ENCODE data around the gene ZNF436.

- TF ChIP-seq POLR2A (IDR thresholded peaks at IDR 0.05; ENCODE audit: low read depth, low read length), result no peak
- no peak for TF ChIP-seq POLR2AphosphoS5 (IDR thresholded peaks at IDR 0.05; ENCODE audit: low read depth, low read length)
- TF ChIP-seq TAF1 (IDR thresholded peaks at IDR 0.05; ENCODE audit: low read depth, low read length), result no peak
- no peak for TF ChIP-seq PAX5 (IDR thresholded peaks at IDR 0.05; ENCODE audit: insufficient read depth, low read length, severe bottlenecking)
- no peak for TF ChIP-seq SPI1 (IDR thresholded peaks at IDR 0.05; ENCODE audit: low read depth, low read length)
These were observed 26.7 kb upstream of the ZNF436 start for GRCh38 chr1:23396380-23396779.

Data from GM12891 (cell line).